Thyroid gland (tissue), 4 donors: ENCODE data around the gene CYFIP2. TPM values are rescaled to one million over a fixed set of nuclear protein-coding genes. Genes with fewer than 3 reads are reported as not detected.
"Not testable (repeated sequence)": the region's sequence is repeated elsewhere in the genome, so short reads cannot be mapped to it uniquely, and the experiment has no call there.

Experiments used
- DNase-seq, 2 donors: peaks; one replicate each; pipeline ENCODE4 v3.0.0-alpha.2; 2019
- H3K27ac ChIP-seq, 3 donors: fragments of 200-600 bp; sonication (generic); 1 replicate in 2 of 3; 2 replicates in 1 of 3; pipeline ENCODE4 v1.5.1; 2016 to 2019; ENCODE audit warnings: mild to moderate bottlenecking in 1 of 3, moderate library complexity in 1 of 3
- H3K27me3 ChIP-seq: fragments of 200-600 bp; sonication (generic); one replicate; pipeline ENCODE4 v1.5.1; 2019
- H3K36me3 ChIP-seq, 2 donors: fragments of 200-600 bp; sonication (generic); one replicate each; pipeline ENCODE4 v1.5.1; 2016 to 2019
- H3K4me1 ChIP-seq, 2 donors: fragments of 200-600 bp; sonication (generic); one replicate each; pipeline ENCODE4 v1.5.1; 2017 to 2019
- H3K4me3 ChIP-seq, 3 donors: fragments of 200-600 bp; sonication (generic); replicated peaks in 1 of 3; 1 replicate in 2 of 3; 2 replicates in 1 of 3; pipeline ENCODE4 v1.5.1; 2016; ENCODE audit warnings: mild to moderate bottlenecking in 1 of 3
- H3K9me3 ChIP-seq: fragments of 200-600 bp; sonication (generic); one replicate; pipeline ENCODE4 v1.5.1; 2017
- CTCF ChIP-seq, 6 experiments: fragments of 200-600 bp in 3 of 6; fragments of 450-650 bp in 3 of 6; sonication (generic) in 3 of 6; IDR thresholded peaks; one replicate each; pipeline ENCODE4 v1.5.1; 2016 to 2019; ENCODE audit warnings: antibody characterized with exemption in 6 of 6, mild to moderate bottlenecking in 2 of 6, inconsistent platforms in 1 of 6, moderate library complexity in 1 of 6
- POLR2A ChIP-seq, 2 donors: fragments of 450-650 bp; IDR thresholded peaks; one replicate each; pipeline ENCODE4 v1.6.1; 2017; ENCODE audit warnings: antibody characterized with exemption in 2 of 2, mild to moderate bottlenecking in 2 of 2, moderate library complexity in 1 of 2
- WGBS, 2 donors: methylation state at CpG; one replicate each; pipeline ENCODE4 v1.1.5; 2017; 5-methylcytosine and 5-hydroxymethylcytosine counted together
- intact Hi-C: fragments of 100-400 bp; cut with DNase I; formaldehyde crosslinking; loops from one replicate; pipeline ENCODE4 v1.15.1; 2023
- total RNA-seq, 4 donors: library from RNA; depleted of rRNA; stranded (reverse); fragments of >200 nt; gene quantifications; one replicate each; pipeline ENCODE4 v1.2.3, GENCODE V29; 2016

CYFIP2 gene
- total RNA-seq, 4 donors from 2014 or later = 18.3 to 73.5 (median 34.6) TPM

- DNase-seq = no peak
- no peaks in the 10 kb centered on the region for H3K9me3 ChIP-seq
- H3K27me3 ChIP-seq = no peaks in the 10 kb centered on the region
- intact Hi-C loops = no loop called here
- H3K4me3 ChIP-seq = no peak overlapping the region
- no peaks in the 10 kb centered on the region for H3K36me3 ChIP-seq
- no peak for TF ChIP-seq POLR2A (IDR thresholded peaks at IDR 0.05)
- no peak for TF ChIP-seq CTCF (IDR thresholded peaks at IDR 0.05)
- H3K27ac ChIP-seq = no peak overlapping the region
- H3K4me1 ChIP-seq = no peaks in the 10 kb centered on the region
These were observed 132.4 kb downstream of the CYFIP2 start for GRCh38 chr5:157398305-157398704.

GRCh38 chr5:157400741-157401495 lies 135.0 kb downstream of the CYFIP2 start:
- WGBS, 2 donors = 48 to 80% methylated on average over 2 to 5 of the region's 5 CpGs
- Histone ChIP-seq H3K4me1 (no peaks in the 10 kb centered on the region), H3K27ac (no peak overlapping the region), H3K27me3 (no peaks in the 10 kb centered on the region), H3K36me3 (no peaks in the 10 kb centered on the region), H3K4me3 (no peak overlapping the region), H3K9me3 (no peaks in the 10 kb centered on the region)
- no peak for DNase-seq
- intact Hi-C loops = no loop called here
- TF ChIP-seq CTCF (IDR thresholded peaks at IDR 0.05) (no peak), POLR2A (IDR thresholded peaks at IDR 0.05) (no peak)

- no peaks in the 10 kb centered on the region for H3K27me3 ChIP-seq
- H3K27ac ChIP-seq = no peak overlapping the region
- TF ChIP-seq CTCF (IDR thresholded peaks at IDR 0.05) = no peak
- no peak for TF ChIP-seq POLR2A (IDR thresholded peaks at IDR 0.05)
- H3K4me3 ChIP-seq = no peak overlapping the region
- no peaks in the 10 kb centered on the region for H3K9me3 ChIP-seq
- DNase-seq = no peak
- H3K4me1 ChIP-seq = no peaks in the 10 kb centered on the region
- H3K36me3 ChIP-seq = no peaks in the 10 kb centered on the region
- intact Hi-C loops = no loop called here
These were observed 149.9 kb downstream of the CYFIP2 start for GRCh38 chr5:157415838-157416237.

- H3K4me1 ChIP-seq, H3K36me3 ChIP-seq, H3K4me3 ChIP-seq, H3K27ac ChIP-seq, DNase-seq, intact Hi-C loops, H3K9me3 ChIP-seq, H3K27me3 ChIP-seq: not testable (repeated sequence)
- 94% methylated on average over 7 of the region's 30 CpGs; no CpG with 5 or more reads in 1 of the 2 donors for WGBS, 2 donors
These were observed 153.6 kb downstream of the CYFIP2 start for GRCh38 chr5:157419521-157419920.

- intact Hi-C loops = loop anchor here (2.0 kb wide), 1 partner anchor 49 kb away; no protein-coding TSS in a partner anchor
- WGBS, 2 donors = 94 to 96% methylated on average over 5 of the region's 5 CpGs
- not testable (repeated sequence) for H3K27me3 ChIP-seq, H3K27ac ChIP-seq, H3K36me3 ChIP-seq, H3K9me3 ChIP-seq, H3K4me1 ChIP-seq, H3K4me3 ChIP-seq, DNase-seq
These were observed 164.0 kb downstream of the CYFIP2 start for GRCh38 chr5:157429920-157430319.

- H3K4me1 ChIP-seq = no peaks in the 10 kb centered on the region
- no peak for TF ChIP-seq POLR2A (IDR thresholded peaks at IDR 0.05)
- TF ChIP-seq CTCF (IDR thresholded peaks at IDR 0.05) = peak in 4 of 6 experiments; percentile 58 to 77 (median 66)
- DNase-seq = peak; percentile 20 to 35
- H3K27me3 ChIP-seq = no peaks in the 10 kb centered on the region
- H3K9me3 ChIP-seq = no peaks in the 10 kb centered on the region
- intact Hi-C loops = loop anchor here (2.0 kb wide), 1 partner anchor 47 kb away; no protein-coding TSS in a partner anchor
- no peak overlapping the region for H3K4me3 ChIP-seq
- 32 to 35% methylated on average over 4 of the region's 4 CpGs for WGBS, 2 donors
- no peak overlapping the region for H3K27ac ChIP-seq
- H3K36me3 ChIP-seq = no peaks in the 10 kb centered on the region
These were observed 165.7 kb downstream of the CYFIP2 start for GRCh38 chr5:157431544-157432200.
